ENCODE results near the gene CNKSR1. TPM values are rescaled to one million over a fixed set of nuclear protein-coding genes. Genes with fewer than 3 reads are reported as not detected.

The CNKSR1 gene
- total and polyA plus RNA-seq, 2 of the 13 experiments (the other 11 are each of a cell fraction or from before 2014, with no cell fraction given): 3.4 to 8.9 TPM

DNA sequence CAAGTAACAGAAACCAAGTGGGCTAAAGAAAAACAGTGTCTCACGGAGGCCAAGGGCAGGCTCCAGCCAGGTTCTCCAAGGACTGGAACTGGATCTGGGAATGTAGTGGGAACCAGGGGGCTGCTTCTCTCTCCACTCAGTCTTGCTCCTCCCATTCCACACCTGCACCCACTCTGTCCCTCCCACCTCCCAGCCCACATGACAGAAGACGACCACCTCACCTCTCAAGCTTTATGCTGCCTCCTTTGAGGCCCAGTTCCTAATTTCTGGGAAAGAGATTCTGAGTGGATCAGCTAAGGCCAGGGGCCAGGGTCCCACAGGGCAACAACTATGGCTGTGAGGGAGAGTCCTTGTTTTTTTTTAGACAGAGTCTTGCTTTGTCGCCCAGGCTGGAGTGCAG lies 38.0 kb downstream of the CNKSR1 start:
- CTCF ChIA-PET (ENCODE audit: low intra/inter-chr PET ratio, low total read pairs): no interaction called here
- Histone ChIP-seq H3K4me2 (ENCODE audit: low read depth, low read length) (no peak overlapping the region), H3K4me1 (ENCODE audit: insufficient read depth, low read length) (no peaks in the 10 kb centered on the region), H3K79me2 (ENCODE audit: insufficient read depth, low read length) (no peaks in the 10 kb centered on the region), H4K20me1 (ENCODE audit: insufficient read depth, low read length) (no peaks in the 10 kb centered on the region), H3K9me3 (ENCODE audit: low read length) (no peaks in the 10 kb centered on the region), H3K4me3 (replicated peaks in 1 of 3; ENCODE audit: insufficient read depth in 1 of 3, low read depth in 2 of 3, low read length in 3 of 3) (no peak overlapping the region), H3K9ac (ENCODE audit: insufficient read depth, low read depth, low read length) (no peak overlapping the region), H3K36me3 (replicated peaks in 1 of 2; ENCODE audit: control insufficient read depth in 1 of 2, insufficient read depth in 2 of 2, low read length in 2 of 2) (no peaks in the 10 kb centered on the region), H2AFZ (ENCODE audit: low read length) (no peak overlapping the region), H3K27ac (ENCODE audit: extremely low read length, insufficient read depth, low read length) (no peak overlapping the region), H3K27me3 (ENCODE audit: control insufficient read depth in 1 of 2, insufficient read depth in 2 of 2, low read length in 2 of 2) (peaks cover 0 to 6% of the 10 kb centered on the region in 2 experiments; a peak in 2 of 5 replicates)
- POLR2A ChIA-PET: no interaction called here
- WGBS (ENCODE audit: low lambda C conversion rate): 13% methylated on average over 3 of the region's 3 CpGs
- no peak for FAIRE-seq
- TF ChIP-seq ZNF33A (CRISPR knock-in tag; IDR thresholded peaks at IDR 0.05; ENCODE audit: borderline replicate concordance): no peak
- no peak for TF ChIP-seq ZNF766 (CRISPR knock-in tag; IDR thresholded peaks at IDR 0.05; ENCODE audit: borderline replicate concordance)
- no peak for TF ChIP-seq RBFOX2 (IDR thresholded peaks at IDR 0.05; ENCODE audit: low read depth, low read length)
- no peak for TF ChIP-seq ZC3H4 (CRISPR knock-in tag; IDR thresholded peaks at IDR 0.05; ENCODE audit: borderline replicate concordance)
- no peak for TF ChIP-seq SMARCE1 (IDR thresholded peaks at IDR 0.05; ENCODE audit: borderline replicate concordance)
- no peak for TF ChIP-seq XRCC5 (optimal IDR thresholded peaks at IDR 0.05; ENCODE audit: low read length)
- TF ChIP-seq SPEN (CRISPR knock-in tag; IDR thresholded peaks at IDR 0.05; ENCODE audit: low read depth): no peak
- no peak for TF ChIP-seq MATR3 (CRISPR knock-in tag; IDR thresholded peaks at IDR 0.05)
- TF ChIP-seq PLSCR1 (CRISPR knock-in tag; IDR thresholded peaks at IDR 0.05; ENCODE audit: borderline replicate concordance): no peak
- no peak for TF ChIP-seq ELF4 (CRISPR knock-in tag; IDR thresholded peaks at IDR 0.05; ENCODE audit: borderline replicate concordance)
- intact Hi-C loops (cut with micrococcal nuclease; ENCODE audit: unreplicated experiment) (no loop called here), in situ Hi-C loops (cut with HindIII; ENCODE audit: extremely low pct_ligation_motif_present, low pct_unique_long_range_greater_than_20kb) (no loop called here)
- no peak for DNase-seq (ENCODE audit: low spot score)
- BruUV-seq (replicated peaks): no TSS peak
- no peak for ATAC-seq

All from HepG2 (cell line).